ENCODE measurements around the gene PSMA6. TPM values are rescaled to one million over a fixed set of nuclear protein-coding genes. Genes with fewer than 3 reads are reported as not detected.
A peak's percentile ranks its signal among the peaks of the same experiment; 100 is the strongest.

PSMA6 gene
- total and polyA plus RNA-seq, 2 of the 13 experiments (the other 11 are each of a cell fraction or from before 2014, with no cell fraction given), result 525 to 1,109 TPM

DNA sequence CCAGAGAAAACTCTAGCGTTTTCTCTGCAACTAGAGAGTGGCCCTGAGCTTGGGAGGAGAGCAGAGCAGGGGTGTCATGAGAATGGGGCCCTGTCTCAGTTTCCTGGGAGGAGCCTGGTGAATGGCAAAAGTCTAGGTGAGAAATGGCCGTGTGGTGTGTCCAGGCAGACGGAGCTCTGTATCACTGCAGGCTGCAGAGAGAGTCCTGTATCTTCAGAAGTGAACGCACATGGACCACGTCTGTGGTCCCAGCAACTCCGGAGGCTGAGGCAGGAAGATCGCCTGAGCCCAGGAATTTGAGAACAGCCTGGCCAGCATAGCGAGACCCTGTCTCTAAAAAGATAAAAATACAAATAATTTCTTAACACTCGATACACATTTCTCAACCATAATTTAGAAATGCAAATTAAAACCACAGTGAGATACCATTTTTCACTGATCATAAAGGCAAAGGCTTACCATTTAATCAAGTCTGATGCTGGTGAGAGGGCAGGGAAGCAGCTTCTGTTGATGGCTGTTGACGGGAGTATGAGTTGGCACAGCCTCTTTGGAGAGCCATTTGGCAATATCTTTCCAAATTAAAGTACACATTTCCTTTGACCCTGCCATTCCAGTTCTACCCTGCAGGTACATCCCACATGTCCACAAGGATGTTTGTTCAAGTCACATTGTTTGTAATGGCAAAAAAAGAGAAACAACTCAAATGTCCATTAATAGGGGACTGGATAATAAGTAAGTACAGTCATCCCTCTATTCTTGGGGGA, 61.4 kb downstream of the PSMA6 start (continued):
- TF ChIP-seq, protein P1, sequence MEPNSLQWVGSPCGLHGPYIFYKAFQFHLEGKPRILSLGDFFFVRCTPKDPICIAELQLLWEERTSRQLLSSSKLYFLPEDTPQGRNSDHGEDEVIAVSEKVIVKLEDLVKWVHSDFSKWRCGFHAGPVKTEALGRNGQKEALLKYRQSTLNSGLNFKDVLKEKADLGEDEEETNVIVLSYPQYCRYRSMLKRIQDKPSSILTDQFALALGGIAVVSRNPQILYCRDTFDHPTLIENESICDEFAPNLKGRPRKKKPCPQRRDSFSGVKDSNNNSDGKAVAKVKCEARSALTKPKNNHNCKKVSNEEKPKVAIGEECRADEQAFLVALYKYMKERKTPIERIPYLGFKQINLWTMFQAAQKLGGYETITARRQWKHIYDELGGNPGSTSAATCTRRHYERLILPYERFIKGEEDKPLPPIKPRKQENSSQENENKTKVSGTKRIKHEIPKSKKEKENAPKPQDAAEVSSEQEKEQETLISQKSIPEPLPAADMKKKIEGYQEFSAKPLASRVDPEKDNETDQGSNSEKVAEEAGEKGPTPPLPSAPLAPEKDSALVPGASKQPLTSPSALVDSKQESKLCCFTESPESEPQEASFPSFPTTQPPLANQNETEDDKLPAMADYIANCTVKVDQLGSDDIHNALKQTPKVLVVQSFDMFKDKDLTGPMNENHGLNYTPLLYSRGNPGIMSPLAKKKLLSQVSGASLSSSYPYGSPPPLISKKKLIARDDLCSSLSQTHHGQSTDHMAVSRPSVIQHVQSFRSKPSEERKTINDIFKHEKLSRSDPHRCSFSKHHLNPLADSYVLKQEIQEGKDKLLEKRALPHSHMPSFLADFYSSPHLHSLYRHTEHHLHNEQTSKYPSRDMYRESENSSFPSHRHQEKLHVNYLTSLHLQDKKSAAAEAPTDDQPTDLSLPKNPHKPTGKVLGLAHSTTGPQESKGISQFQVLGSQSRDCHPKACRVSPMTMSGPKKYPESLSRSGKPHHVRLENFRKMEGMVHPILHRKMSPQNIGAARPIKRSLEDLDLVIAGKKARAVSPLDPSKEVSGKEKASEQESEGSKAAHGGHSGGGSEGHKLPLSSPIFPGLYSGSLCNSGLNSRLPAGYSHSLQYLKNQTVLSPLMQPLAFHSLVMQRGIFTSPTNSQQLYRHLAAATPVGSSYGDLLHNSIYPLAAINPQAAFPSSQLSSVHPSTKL (CRISPR knock-in tag; IDR thresholded peaks at IDR 0.05), result peak; percentile 84
- TF ChIP-seq HDAC2 (CRISPR knock-in tag; IDR thresholded peaks at IDR 0.05), result no peak; the same call in 1 of the 2 replicates
- no peak for TF ChIP-seq ZNF883 (CRISPR knock-in tag; IDR thresholded peaks at IDR 0.05; ENCODE audit: not compliant biosample characterization)
- TF ChIP-seq KMT2B (CRISPR knock-in tag; IDR thresholded peaks at IDR 0.05), result no peak
- TF ChIP-seq ZNF430 (CRISPR knock-in tag; IDR thresholded peaks at IDR 0.05), result no peak
- no peak for TF ChIP-seq CENPT (CRISPR knock-in tag; IDR thresholded peaks at IDR 0.05; ENCODE audit: low read depth)
- TF ChIP-seq SMAD1 (CRISPR knock-in tag; IDR thresholded peaks at IDR 0.05; ENCODE audit: borderline replicate concordance, low read depth), result no peak
- TF ChIP-seq ZNF451 (CRISPR knock-in tag; IDR thresholded peaks at IDR 0.05), result no peak
- no peak for TF ChIP-seq FIP1L1 (IDR thresholded peaks at IDR 0.05; ENCODE audit: borderline replicate concordance, insufficient read depth, low read depth, low read length)
- no peak for TF ChIP-seq LCORL (IDR thresholded peaks at IDR 0.05)
- TF ChIP-seq LCORL (CRISPR knock-in tag; IDR thresholded peaks at IDR 0.05), result peak; percentile 94
- TF ChIP-seq, protein P2, sequence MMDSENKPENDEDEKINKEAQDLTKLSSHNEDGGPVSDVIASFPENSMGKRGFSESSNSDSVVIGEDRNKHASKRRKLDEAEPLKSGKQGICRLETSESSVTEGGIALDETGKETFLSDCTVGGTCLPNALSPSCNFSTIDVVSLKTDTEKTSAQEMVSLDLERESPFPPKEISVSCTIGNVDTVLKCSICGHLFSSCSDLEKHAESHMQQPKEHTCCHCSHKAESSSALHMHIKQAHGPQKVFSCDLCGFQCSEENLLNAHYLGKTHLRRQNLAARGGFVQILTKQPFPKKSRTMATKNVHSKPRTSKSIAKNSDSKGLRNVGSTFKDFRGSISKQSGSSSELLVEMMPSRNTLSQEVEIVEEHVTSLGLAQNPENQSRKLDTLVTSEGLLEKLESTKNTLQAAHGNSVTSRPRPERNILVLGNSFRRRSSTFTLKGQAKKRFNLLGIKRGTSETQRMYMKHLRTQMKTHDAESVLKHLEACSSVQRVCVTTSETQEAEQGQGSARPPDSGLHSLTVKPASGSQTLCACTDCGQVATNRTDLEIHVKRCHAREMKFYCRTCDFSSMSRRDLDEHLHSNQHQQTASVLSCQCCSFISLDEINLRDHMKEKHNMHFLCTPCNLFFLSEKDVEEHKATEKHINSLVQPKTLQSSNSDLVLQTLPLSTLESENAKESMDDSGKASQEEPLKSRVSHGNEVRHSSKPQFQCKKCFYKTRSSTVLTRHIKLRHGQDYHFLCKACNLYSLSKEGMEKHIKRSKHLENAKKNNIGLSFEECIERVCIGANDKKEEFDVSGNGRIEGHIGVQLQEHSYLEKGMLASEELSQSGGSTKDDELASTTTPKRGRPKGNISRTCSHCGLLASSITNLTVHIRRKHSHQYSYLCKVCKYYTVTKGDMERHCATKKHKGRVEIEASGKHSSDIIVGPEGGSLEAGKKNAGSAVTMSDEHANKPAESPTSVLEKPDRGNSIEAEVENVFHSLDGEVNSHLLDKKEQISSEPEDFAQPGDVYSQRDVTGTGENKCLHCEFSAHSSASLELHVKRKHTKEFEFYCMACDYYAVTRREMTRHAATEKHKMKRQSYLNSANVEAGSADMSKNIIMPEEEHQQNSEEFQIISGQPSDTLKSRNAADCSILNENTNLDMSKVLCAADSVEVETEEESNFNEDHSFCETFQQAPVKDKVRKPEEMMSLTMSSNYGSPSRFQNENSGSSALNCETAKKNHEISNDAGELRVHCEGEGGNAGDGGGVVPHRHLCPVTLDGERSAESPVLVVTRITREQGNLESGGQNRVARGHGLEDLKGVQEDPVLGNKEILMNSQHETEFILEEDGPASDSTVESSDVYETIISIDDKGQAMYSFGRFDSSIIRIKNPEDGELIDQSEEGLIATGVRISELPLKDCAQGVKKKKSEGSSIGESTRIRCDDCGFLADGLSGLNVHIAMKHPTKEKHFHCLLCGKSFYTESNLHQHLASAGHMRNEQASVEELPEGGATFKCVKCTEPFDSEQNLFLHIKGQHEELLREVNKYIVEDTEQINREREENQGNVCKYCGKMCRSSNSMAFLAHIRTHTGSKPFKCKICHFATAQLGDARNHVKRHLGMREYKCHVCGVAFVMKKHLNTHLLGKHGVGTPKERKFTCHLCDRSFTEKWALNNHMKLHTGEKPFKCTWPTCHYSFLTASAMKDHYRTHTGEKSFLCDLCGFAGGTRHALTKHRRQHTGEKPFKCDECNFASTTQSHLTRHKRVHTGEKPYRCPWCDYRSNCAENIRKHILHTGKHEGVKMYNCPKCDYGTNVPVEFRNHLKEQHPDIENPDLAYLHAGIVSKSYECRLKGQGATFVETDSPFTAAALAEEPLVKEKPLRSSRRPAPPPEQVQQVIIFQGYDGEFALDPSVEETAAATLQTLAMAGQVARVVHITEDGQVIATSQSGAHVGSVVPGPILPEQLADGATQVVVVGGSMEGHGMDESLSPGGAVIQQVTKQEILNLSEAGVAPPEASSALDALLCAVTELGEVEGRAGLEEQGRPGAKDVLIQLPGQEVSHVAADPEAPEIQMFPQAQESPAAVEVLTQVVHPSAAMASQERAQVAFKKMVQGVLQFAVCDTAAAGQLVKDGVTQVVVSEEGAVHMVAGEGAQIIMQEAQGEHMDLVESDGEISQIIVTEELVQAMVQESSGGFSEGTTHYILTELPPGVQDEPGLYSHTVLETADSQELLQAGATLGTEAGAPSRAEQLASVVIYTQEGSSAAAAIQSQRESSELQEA (CRISPR knock-in tag; IDR thresholded peaks at IDR 0.05; ENCODE audit: not compliant biosample characterization), result no peak
- TF ChIP-seq, protein P3, sequence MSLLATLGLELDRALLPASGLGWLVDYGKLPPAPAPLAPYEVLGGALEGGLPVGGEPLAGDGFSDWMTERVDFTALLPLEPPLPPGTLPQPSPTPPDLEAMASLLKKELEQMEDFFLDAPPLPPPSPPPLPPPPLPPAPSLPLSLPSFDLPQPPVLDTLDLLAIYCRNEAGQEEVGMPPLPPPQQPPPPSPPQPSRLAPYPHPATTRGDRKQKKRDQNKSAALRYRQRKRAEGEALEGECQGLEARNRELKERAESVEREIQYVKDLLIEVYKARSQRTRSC (CRISPR knock-in tag; IDR thresholded peaks at IDR 0.05; ENCODE audit: low read depth), result no peak
- TF ChIP-seq RXRA (CRISPR knock-in tag; IDR thresholded peaks at IDR 0.05), result no peak
- TF ChIP-seq, protein P4, sequence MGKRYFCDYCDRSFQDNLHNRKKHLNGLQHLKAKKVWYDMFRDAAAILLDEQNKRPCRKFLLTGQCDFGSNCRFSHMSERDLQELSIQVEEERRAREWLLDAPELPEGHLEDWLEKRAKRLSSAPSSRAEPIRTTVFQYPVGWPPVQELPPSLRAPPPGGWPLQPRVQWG (CRISPR knock-in tag; IDR thresholded peaks at IDR 0.05; ENCODE audit: borderline replicate concordance, low read depth), result no peak
